ENCODE data around the gene ARHGAP40.

Gene ARHGAP40

GRCh38 chr20:38573413-38573812 is 28.2 kb upstream of the ARHGAP40 start:
- Histone ChIP-seq H3K9me3 (ENCODE audit: control insufficient read depth in 1 of 2, low read length in 2 of 2) (no peaks in the 10 kb centered on the region), H3K4me1 (ENCODE audit: control insufficient read depth in 1 of 2, insufficient read depth in 2 of 2, low read length in 2 of 2) (no peaks in the 10 kb centered on the region), H3K36me3 (ENCODE audit: control insufficient read depth in 1 of 2, insufficient read depth in 2 of 2, low read length in 2 of 2) (peaks cover 54 to 66% of the 10 kb centered on the region in 2 donors), H3K4me3 (ENCODE audit: low read depth in 1 of 2, low read length in 2 of 2) (no peak overlapping the region), H3K27me3 (ENCODE audit: low read depth, low read length) (no peaks in the 10 kb centered on the region), H3K27ac (ENCODE audit: low read length) (no peak overlapping the region)

- Histone ChIP-seq H3K4me1 (ENCODE audit: control insufficient read depth in 1 of 2, insufficient read depth in 2 of 2, low read length in 2 of 2) (no peaks in the 10 kb centered on the region), H3K36me3 (ENCODE audit: control insufficient read depth in 1 of 2, insufficient read depth in 2 of 2, low read length in 2 of 2) (peaks cover 22 to 34% of the 10 kb centered on the region in 2 donors), H3K27ac (ENCODE audit: low read length) (no peak overlapping the region), H3K4me3 (ENCODE audit: low read depth in 1 of 2, low read length in 2 of 2) (no peak overlapping the region), H3K9me3 (ENCODE audit: control insufficient read depth in 1 of 2, low read length in 2 of 2) (no peaks in the 10 kb centered on the region), H3K27me3 (ENCODE audit: low read depth, low read length) (no peaks in the 10 kb centered on the region)
These were observed 22.2 kb upstream of the ARHGAP40 start for GRCh38 chr20:38579219-38579910.

DNA sequence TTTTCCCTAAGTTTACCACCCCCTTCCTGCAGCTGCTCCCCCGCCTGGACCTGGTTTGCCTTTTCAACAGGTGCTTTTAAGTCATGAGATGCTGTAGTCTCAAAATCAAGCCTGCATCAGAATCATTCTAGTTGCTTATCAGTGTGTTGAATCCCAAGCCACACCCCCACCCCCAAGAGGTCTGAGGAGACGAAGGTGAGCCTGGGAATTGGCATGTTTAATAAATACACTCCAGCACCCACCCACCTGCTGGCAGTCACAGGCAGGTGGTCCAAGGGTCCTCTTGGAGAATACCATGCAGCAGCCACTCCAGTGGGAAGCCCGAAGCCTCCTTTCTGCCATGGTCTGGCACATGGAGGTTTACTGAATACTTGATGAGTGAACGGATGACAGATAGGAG is 21.7 kb upstream of the ARHGAP40 start:
- no peak overlapping the region for H3K4me3 ChIP-seq (ENCODE audit: low read depth in 1 of 2, low read length in 2 of 2)
- H3K9me3 ChIP-seq (ENCODE audit: control insufficient read depth in 1 of 2, low read length in 2 of 2), result no peaks in the 10 kb centered on the region
- no peak overlapping the region for H3K27ac ChIP-seq (ENCODE audit: low read length)
- H3K4me1 ChIP-seq (ENCODE audit: control insufficient read depth in 1 of 2, insufficient read depth in 2 of 2, low read length in 2 of 2), result no peaks in the 10 kb centered on the region
- H3K27me3 ChIP-seq (ENCODE audit: low read depth, low read length), result no peaks in the 10 kb centered on the region
- H3K36me3 ChIP-seq (ENCODE audit: control insufficient read depth in 1 of 2, insufficient read depth in 2 of 2, low read length in 2 of 2), result peaks cover 16 to 29% of the 10 kb centered on the region in 2 donors

DNA sequence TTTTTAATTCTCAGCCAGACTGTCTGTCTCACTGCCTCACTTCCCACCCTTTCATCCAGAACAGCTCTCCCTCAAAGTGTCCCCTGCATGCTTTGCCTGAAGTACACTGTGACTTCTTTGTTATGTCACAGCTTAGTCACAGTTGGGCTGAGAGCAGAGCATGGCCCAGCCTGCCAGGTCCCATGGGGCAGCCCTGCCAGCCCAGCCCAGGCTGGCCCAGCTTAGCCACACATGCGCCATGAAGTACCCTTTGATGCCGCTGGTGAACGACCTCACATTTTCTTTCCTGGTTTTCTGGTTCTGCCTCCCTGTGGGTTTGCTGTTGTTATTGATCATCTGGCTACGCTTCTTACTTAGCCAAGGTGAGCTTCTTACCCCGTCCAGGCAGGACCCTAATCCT is 20.6 kb upstream of the ARHGAP40 start, which contains the start of gene ADIG:
TSS of gene ADIG (plus strand) at position 185 of the 400 bp plus-strand sequence. CDS start at position 239, 54 bp downstream.
- no peak within 1 kb of the TSS for H3K27ac ChIP-seq (ENCODE audit: low read length)
- no peaks in the 10 kb centered on the region for H3K4me1 ChIP-seq (ENCODE audit: control insufficient read depth in 1 of 2, insufficient read depth in 2 of 2, low read length in 2 of 2)
- no peak within 1 kb of the TSS for H3K4me3 ChIP-seq (ENCODE audit: low read depth in 1 of 2, low read length in 2 of 2)
- no peaks in the 10 kb centered on the region for H3K27me3 ChIP-seq (ENCODE audit: low read depth, low read length)
- H3K9me3 ChIP-seq (ENCODE audit: control insufficient read depth in 1 of 2, low read length in 2 of 2), result no peaks in the 10 kb centered on the region
- peaks cover 5 to 18% of the 10 kb centered on the region in 2 donors for H3K36me3 ChIP-seq (ENCODE audit: control insufficient read depth in 1 of 2, insufficient read depth in 2 of 2, low read length in 2 of 2)

GRCh38 chr20:38581830-38582358 is 19.7 kb upstream of the ARHGAP40 start:
- H3K9me3 ChIP-seq (ENCODE audit: control insufficient read depth in 1 of 2, low read length in 2 of 2), result no peaks in the 10 kb centered on the region
- no peak overlapping the region for H3K4me3 ChIP-seq (ENCODE audit: low read depth in 1 of 2, low read length in 2 of 2)
- no peak overlapping the region for H3K27ac ChIP-seq (ENCODE audit: low read length)
- no peaks in the 10 kb centered on the region for H3K27me3 ChIP-seq (ENCODE audit: low read depth, low read length)
- peaks cover 0 to 9% of the 10 kb centered on the region in 2 donors for H3K36me3 ChIP-seq (ENCODE audit: control insufficient read depth in 1 of 2, insufficient read depth in 2 of 2, low read length in 2 of 2)
- H3K4me1 ChIP-seq (ENCODE audit: control insufficient read depth in 1 of 2, insufficient read depth in 2 of 2, low read length in 2 of 2), result no peaks in the 10 kb centered on the region

DNA sequence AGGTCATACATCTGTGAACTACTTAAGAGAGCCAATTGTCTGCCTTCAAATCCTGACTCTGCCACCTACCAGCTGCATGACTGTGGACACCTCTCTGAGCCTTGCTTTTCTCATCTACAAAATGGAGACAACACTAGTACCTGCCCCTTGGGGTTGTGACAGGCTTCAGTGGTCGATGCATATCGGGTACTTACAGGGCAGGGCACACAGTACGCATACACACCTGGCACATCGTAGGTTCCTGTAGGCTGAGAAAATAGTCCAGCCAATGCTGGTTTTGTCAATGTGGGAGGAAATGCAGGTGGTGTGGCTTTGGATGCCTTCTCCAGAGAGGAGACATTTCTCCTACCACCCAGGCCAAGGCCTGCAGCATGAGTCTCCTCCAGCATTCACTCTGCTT is 18.3 kb upstream of the ARHGAP40 start:
- Histone ChIP-seq H3K4me1 (ENCODE audit: control insufficient read depth in 1 of 2, insufficient read depth in 2 of 2, low read length in 2 of 2) (no peaks in the 10 kb centered on the region), H3K36me3 (ENCODE audit: control insufficient read depth in 1 of 2, insufficient read depth in 2 of 2, low read length in 2 of 2) (no peaks in the 10 kb centered on the region), H3K4me3 (ENCODE audit: low read depth in 1 of 2, low read length in 2 of 2) (no peak overlapping the region), H3K27me3 (ENCODE audit: low read depth, low read length) (no peaks in the 10 kb centered on the region), H3K9me3 (ENCODE audit: control insufficient read depth in 1 of 2, low read length in 2 of 2) (no peaks in the 10 kb centered on the region), H3K27ac (ENCODE audit: low read length) (no peak overlapping the region)

DNA sequence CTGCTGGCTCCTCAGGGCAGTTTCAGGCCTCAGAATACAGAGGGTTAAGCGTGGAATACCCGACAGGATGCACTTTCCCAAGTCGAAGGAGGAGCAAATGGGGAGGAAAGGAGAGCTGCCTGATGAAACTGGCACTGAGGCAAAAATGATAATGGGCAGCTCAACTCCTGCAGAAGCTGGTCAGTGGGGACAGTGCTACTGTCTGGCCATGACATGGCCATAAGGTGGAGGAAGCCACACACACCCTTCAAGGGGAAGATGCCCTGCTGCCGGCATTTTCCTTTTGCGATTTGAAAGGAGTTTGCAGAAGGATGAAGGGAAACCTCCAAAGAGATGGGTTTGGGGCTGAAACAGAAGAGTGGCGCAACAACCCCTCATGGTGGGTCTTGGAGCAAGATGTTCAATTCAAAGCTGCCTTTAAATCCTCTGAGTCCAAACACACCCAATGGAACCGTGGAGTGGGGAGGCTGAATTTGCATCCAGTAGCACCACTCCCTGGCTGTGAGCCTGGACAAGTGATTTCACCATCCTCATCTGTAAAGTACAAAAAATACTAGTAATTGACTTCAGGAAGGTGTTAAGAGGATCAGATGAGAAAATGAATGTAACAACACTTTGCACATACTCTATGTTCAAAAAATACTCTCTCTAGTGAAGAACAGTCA is 17.4 kb upstream of the ARHGAP40 start:
- H3K27ac ChIP-seq (ENCODE audit: low read length), result no peak overlapping the region
- H3K4me1 ChIP-seq (ENCODE audit: control insufficient read depth in 1 of 2, insufficient read depth in 2 of 2, low read length in 2 of 2), result no peaks in the 10 kb centered on the region
- no peak overlapping the region for H3K4me3 ChIP-seq (ENCODE audit: low read depth in 1 of 2, low read length in 2 of 2)
- no peaks in the 10 kb centered on the region for H3K9me3 ChIP-seq (ENCODE audit: control insufficient read depth in 1 of 2, low read length in 2 of 2)
- no peaks in the 10 kb centered on the region for H3K27me3 ChIP-seq (ENCODE audit: low read depth, low read length)
- no peaks in the 10 kb centered on the region for H3K36me3 ChIP-seq (ENCODE audit: control insufficient read depth in 1 of 2, insufficient read depth in 2 of 2, low read length in 2 of 2)

GRCh38 chr20:38585404-38586180 is 16.0 kb upstream of the ARHGAP40 start:
- H3K36me3 ChIP-seq (ENCODE audit: control insufficient read depth in 1 of 2, insufficient read depth in 2 of 2, low read length in 2 of 2), result no peaks in the 10 kb centered on the region
- H3K4me1 ChIP-seq (ENCODE audit: control insufficient read depth in 1 of 2, insufficient read depth in 2 of 2, low read length in 2 of 2), result no peaks in the 10 kb centered on the region
- no peaks in the 10 kb centered on the region for H3K9me3 ChIP-seq (ENCODE audit: control insufficient read depth in 1 of 2, low read length in 2 of 2)
- no peak overlapping the region for H3K27ac ChIP-seq (ENCODE audit: low read length)
- peaks cover 5% of the 10 kb centered on the region for H3K27me3 ChIP-seq (ENCODE audit: low read depth, low read length)
- no peak overlapping the region for H3K4me3 ChIP-seq (ENCODE audit: low read depth in 1 of 2, low read length in 2 of 2)

GRCh38 chr20:38586181-38586525 is 15.5 kb upstream of the ARHGAP40 start:
- H3K27ac ChIP-seq (ENCODE audit: low read length), result no peak overlapping the region
- no peaks in the 10 kb centered on the region for H3K36me3 ChIP-seq (ENCODE audit: control insufficient read depth in 1 of 2, insufficient read depth in 2 of 2, low read length in 2 of 2)
- H3K9me3 ChIP-seq (ENCODE audit: control insufficient read depth in 1 of 2, low read length in 2 of 2), result no peaks in the 10 kb centered on the region
- peaks cover 5% of the 10 kb centered on the region for H3K27me3 ChIP-seq (ENCODE audit: low read depth, low read length)
- H3K4me3 ChIP-seq (ENCODE audit: low read depth in 1 of 2, low read length in 2 of 2), result no peak overlapping the region
- no peaks in the 10 kb centered on the region for H3K4me1 ChIP-seq (ENCODE audit: control insufficient read depth in 1 of 2, insufficient read depth in 2 of 2, low read length in 2 of 2)

GRCh38 chr20:38588303-38588702 is 13.3 kb upstream of the ARHGAP40 start:
- Histone ChIP-seq H3K36me3 (ENCODE audit: control insufficient read depth in 1 of 2, insufficient read depth in 2 of 2, low read length in 2 of 2) (no peaks in the 10 kb centered on the region), H3K4me1 (ENCODE audit: control insufficient read depth in 1 of 2, insufficient read depth in 2 of 2, low read length in 2 of 2) (no peaks in the 10 kb centered on the region), H3K27ac (ENCODE audit: low read length) (no peak overlapping the region), H3K27me3 (ENCODE audit: low read depth, low read length) (peaks cover 5% of the 10 kb centered on the region), H3K9me3 (ENCODE audit: control insufficient read depth in 1 of 2, low read length in 2 of 2) (no peaks in the 10 kb centered on the region), H3K4me3 (ENCODE audit: low read depth in 1 of 2, low read length in 2 of 2) (no peak overlapping the region)

- H3K36me3 ChIP-seq (ENCODE audit: control insufficient read depth in 1 of 2, insufficient read depth in 2 of 2, low read length in 2 of 2), result no peaks in the 10 kb centered on the region
- no peak overlapping the region for H3K4me3 ChIP-seq (ENCODE audit: low read depth in 1 of 2, low read length in 2 of 2)
- H3K27me3 ChIP-seq (ENCODE audit: low read depth, low read length), result peaks cover 5% of the 10 kb centered on the region
- no peaks in the 10 kb centered on the region for H3K4me1 ChIP-seq (ENCODE audit: control insufficient read depth in 1 of 2, insufficient read depth in 2 of 2, low read length in 2 of 2)
- no peak overlapping the region for H3K27ac ChIP-seq (ENCODE audit: low read length)
- H3K9me3 ChIP-seq (ENCODE audit: control insufficient read depth in 1 of 2, low read length in 2 of 2), result no peaks in the 10 kb centered on the region
These were observed 12.3 kb upstream of the ARHGAP40 start for GRCh38 chr20:38589351-38589750.
